SK-N-SH treated with all-trans-retinoic acid at 6 μM for 48 hours (cell line): ENCODE results near the gene SYTL3.
A peak's percentile ranks its signal among the peaks of the same experiment; 100 is the strongest.

Source experiments
- ATAC-seq: fragments of 200-7000 bp; cut with Tn5 transposase; 3 replicates; pipeline ENCODE4 v1.9.1; 2020; ENCODE audit warnings: mild to moderate bottlenecking, moderate library complexity
- ARNTL ChIP-seq: fragments of 450-650 bp; formaldehyde crosslinking; IDR thresholded peaks from 2 replicates; pipeline ENCODE4 v1.5.0; 2020; ENCODE audit warnings: low read depth, mild to moderate bottlenecking, moderate library complexity, borderline replicate concordance
- BACH2 ChIP-seq: fragments of 250-450 bp; sonication (Bioruptor Pico); IDR thresholded peaks from 2 replicates; pipeline ENCODE4 v1.9.0; 2021; ENCODE audit warnings: mild to moderate bottlenecking, borderline replicate concordance
- CSDC2 ChIP-seq: fragments of 250-450 bp; sonication (Bioruptor Pico); IDR thresholded peaks from 2 replicates; pipeline ENCODE4 v1.5.0; 2020; ENCODE audit warnings: mild to moderate bottlenecking, moderate library complexity
- ESRRG ChIP-seq: fragments of 250-450 bp; sonication (Bioruptor Pico); IDR thresholded peaks from 2 replicates; pipeline ENCODE4 v1.6.1; 2021; ENCODE audit warnings: mild to moderate bottlenecking
- GLIS3 ChIP-seq: fragments of 250-450 bp; sonication (Bioruptor Pico); IDR thresholded peaks from 2 replicates; pipeline ENCODE4 v1.5.0; 2020; ENCODE audit warnings: mild to moderate bottlenecking, moderate library complexity
- ISL1 ChIP-seq: fragments of 250-450 bp; sonication (Bioruptor Pico); IDR thresholded peaks from 2 replicates; pipeline ENCODE4 v2.1.2; 2022; ENCODE audit warnings: mild to moderate bottlenecking, moderate library complexity
- PPARA ChIP-seq: fragments of 250-450 bp; sonication (Bioruptor Pico); IDR thresholded peaks from 2 replicates; pipeline ENCODE4 v1.5.0; 2020; ENCODE audit warnings: mild to moderate bottlenecking, borderline replicate concordance
- RARB ChIP-seq: fragments of 250-450 bp; sonication (Bioruptor Pico); IDR thresholded peaks from 2 replicates; pipeline ENCODE4 v1.8.0; 2021; ENCODE audit warnings: mild to moderate bottlenecking, moderate library complexity
- SNAI2 ChIP-seq: fragments of 250-450 bp; sonication (Bioruptor Pico); IDR thresholded peaks from 2 replicates; pipeline ENCODE4 v1.5.0; 2020; ENCODE audit warnings: mild to moderate bottlenecking, moderate library complexity
- TCF4 ChIP-seq: fragments of 250-450 bp; sonication (Bioruptor Pico); IDR thresholded peaks from 2 replicates; pipeline ENCODE4 v1.8.0; 2021; ENCODE audit warnings: mild to moderate bottlenecking, moderate library complexity, borderline replicate concordance
- TOX ChIP-seq: fragments of 250-450 bp; sonication (Bioruptor Pico); IDR thresholded peaks from 2 replicates; pipeline ENCODE4 v1.8.0; 2021; ENCODE audit warnings: mild to moderate bottlenecking, moderate library complexity, borderline replicate concordance
- ZC3H10 ChIP-seq: fragments of 250-450 bp; sonication (Bioruptor Pico); IDR thresholded peaks from 2 replicates; pipeline ENCODE4 v1.5.1; 2021; ENCODE audit warnings: mild to moderate bottlenecking, moderate library complexity
- ZFP3 ChIP-seq: fragments of 250-450 bp; sonication (Bioruptor Pico); IDR thresholded peaks from 2 replicates; pipeline ENCODE4 v1.5.0; 2020; ENCODE audit warnings: mild to moderate bottlenecking, moderate library complexity
- ZFP30 ChIP-seq: fragments of 450-650 bp; formaldehyde crosslinking; IDR thresholded peaks from 2 replicates; pipeline ENCODE4 v1.5.0; 2022; ENCODE audit warnings: mild to moderate bottlenecking, moderate library complexity
- ZNF70 ChIP-seq: fragments of 450-650 bp; formaldehyde crosslinking; IDR thresholded peaks from 2 replicates; pipeline ENCODE4 v1.5.0; 2020; ENCODE audit warnings: mild to moderate bottlenecking, moderate library complexity
- ZNF8 ChIP-seq: fragments of 450-650 bp; formaldehyde crosslinking; IDR thresholded peaks from 2 replicates; pipeline ENCODE4 v1.5.0; 2020; ENCODE audit warnings: mild to moderate bottlenecking, moderate library complexity
- TF ChIP-seq, protein P1 (sequence below): fragments of 250-450 bp; sonication (Bioruptor Pico); IDR thresholded peaks from 2 replicates; pipeline ENCODE4 v1.8.0; 2020; ENCODE audit warnings: mild to moderate bottlenecking, moderate library complexity, borderline replicate concordance
- TF ChIP-seq, protein P2 (sequence below): fragments of 250-450 bp; sonication (Bioruptor Pico); IDR thresholded peaks from 2 replicates; pipeline ENCODE4 v1.5.1; 2021; ENCODE audit warnings: mild to moderate bottlenecking, moderate library complexity
- TF ChIP-seq, protein P3 (sequence below): fragments of 250-450 bp; sonication (Bioruptor Pico); IDR thresholded peaks from 2 replicates; pipeline ENCODE4 v1.5.1; 2020; ENCODE audit warnings: low read depth, mild to moderate bottlenecking, moderate library complexity
- TF ChIP-seq, protein P4 (sequence below): fragments of 250-450 bp; sonication (Bioruptor Pico); IDR thresholded peaks from 2 replicates; pipeline ENCODE4 v1.5.0; 2020; ENCODE audit warnings: mild to moderate bottlenecking, moderate library complexity

Gene SYTL3

DNA sequence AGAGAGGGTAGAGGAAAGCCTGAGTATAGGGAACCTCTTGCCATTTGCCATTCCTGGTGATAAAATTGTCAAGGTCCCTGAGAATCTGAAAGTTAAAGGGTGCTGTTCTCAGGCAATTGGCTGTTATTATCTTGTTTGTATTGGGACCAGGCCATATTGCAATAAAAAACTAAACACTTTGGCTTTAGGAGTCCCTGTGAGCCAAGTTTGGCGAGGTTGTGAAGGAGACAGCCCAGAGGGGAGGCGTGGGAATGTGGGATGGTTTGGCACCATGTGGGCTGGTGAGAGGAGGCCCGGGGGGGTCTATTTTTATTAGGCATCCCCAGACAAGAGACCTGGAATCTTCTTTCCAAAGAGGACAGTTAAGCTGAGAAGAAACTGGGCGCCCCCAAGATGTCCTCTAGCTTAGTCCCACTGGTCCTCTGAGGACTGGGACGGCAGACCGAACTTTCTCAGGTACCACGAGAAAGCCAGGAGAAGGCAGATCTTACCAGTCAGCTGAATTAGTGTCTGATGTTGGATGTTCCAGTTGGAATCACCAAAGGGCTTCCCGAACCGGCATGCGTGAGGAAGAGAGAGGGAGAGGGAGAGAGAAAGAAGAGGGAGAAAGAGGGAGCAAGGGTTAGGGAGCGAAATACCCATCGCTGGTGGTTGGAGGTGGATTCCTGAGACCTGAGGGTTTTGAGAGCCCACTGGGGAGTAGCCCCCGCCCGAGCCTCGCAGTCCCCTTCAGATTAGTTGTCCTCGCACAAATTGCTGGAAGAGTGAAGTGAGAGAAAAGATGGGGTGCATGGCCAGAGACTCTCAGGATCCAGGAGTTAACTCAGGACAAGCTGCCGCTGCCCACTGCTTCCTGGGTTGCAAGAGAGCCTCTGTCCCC lies 29.7 kb upstream of the SYTL3 start:
- TF ChIP-seq ESRRG (CRISPR knock-in tag) (no peak), PPARA (CRISPR knock-in tag) (no peak), SNAI2 (no peak), ARNTL (CRISPR knock-in tag) (no peak), ZFP3 (CRISPR knock-in tag) (no peak), BACH2 (CRISPR knock-in tag) (no peak), RARB (no peak), ZC3H10 (CRISPR knock-in tag) (no peak), ISL1 (no peak), GLIS3 (CRISPR knock-in tag) (no peak), ZNF70 (no peak), ZFP30 (no peak), ZNF8 (no peak)
- TF ChIP-seq, protein P1, sequence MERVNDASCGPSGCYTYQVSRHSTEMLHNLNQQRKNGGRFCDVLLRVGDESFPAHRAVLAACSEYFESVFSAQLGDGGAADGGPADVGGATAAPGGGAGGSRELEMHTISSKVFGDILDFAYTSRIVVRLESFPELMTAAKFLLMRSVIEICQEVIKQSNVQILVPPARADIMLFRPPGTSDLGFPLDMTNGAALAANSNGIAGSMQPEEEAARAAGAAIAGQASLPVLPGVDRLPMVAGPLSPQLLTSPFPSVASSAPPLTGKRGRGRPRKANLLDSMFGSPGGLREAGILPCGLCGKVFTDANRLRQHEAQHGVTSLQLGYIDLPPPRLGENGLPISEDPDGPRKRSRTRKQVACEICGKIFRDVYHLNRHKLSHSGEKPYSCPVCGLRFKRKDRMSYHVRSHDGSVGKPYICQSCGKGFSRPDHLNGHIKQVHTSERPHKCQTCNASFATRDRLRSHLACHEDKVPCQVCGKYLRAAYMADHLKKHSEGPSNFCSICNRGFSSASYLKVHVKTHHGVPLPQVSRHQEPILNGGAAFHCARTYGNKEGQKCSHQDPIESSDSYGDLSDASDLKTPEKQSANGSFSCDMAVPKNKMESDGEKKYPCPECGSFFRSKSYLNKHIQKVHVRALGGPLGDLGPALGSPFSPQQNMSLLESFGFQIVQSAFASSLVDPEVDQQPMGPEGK = no peak
- TF ChIP-seq, protein P2, sequence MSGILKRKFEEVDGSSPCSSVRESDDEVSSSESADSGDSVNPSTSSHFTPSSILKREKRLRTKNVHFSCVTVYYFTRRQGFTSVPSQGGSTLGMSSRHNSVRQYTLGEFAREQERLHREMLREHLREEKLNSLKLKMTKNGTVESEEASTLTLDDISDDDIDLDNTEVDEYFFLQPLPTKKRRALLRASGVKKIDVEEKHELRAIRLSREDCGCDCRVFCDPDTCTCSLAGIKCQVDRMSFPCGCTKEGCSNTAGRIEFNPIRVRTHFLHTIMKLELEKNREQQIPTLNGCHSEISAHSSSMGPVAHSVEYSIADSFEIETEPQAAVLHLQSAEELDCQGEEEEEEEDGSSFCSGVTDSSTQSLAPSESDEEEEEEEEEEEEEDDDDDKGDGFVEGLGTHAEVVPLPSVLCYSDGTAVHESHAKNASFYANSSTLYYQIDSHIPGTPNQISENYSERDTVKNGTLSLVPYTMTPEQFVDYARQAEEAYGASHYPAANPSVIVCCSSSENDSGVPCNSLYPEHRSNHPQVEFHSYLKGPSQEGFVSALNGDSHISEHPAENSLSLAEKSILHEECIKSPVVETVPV = no peak
- TF ChIP-seq, protein P3, sequence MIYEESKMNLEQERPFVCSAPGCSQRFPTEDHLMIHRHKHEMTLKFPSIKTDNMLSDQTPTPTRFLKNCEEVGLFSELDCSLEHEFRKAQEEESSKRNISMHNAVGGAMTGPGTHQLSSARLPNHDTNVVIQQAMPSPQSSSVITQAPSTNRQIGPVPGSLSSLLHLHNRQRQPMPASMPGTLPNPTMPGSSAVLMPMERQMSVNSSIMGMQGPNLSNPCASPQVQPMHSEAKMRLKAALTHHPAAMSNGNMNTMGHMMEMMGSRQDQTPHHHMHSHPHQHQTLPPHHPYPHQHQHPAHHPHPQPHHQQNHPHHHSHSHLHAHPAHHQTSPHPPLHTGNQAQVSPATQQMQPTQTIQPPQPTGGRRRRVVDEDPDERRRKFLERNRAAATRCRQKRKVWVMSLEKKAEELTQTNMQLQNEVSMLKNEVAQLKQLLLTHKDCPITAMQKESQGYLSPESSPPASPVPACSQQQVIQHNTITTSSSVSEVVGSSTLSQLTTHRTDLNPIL (CRISPR knock-in tag) = no peak
- TF ChIP-seq, all 23 proteins: peak for 0
- no peak for ATAC-seq

DNA sequence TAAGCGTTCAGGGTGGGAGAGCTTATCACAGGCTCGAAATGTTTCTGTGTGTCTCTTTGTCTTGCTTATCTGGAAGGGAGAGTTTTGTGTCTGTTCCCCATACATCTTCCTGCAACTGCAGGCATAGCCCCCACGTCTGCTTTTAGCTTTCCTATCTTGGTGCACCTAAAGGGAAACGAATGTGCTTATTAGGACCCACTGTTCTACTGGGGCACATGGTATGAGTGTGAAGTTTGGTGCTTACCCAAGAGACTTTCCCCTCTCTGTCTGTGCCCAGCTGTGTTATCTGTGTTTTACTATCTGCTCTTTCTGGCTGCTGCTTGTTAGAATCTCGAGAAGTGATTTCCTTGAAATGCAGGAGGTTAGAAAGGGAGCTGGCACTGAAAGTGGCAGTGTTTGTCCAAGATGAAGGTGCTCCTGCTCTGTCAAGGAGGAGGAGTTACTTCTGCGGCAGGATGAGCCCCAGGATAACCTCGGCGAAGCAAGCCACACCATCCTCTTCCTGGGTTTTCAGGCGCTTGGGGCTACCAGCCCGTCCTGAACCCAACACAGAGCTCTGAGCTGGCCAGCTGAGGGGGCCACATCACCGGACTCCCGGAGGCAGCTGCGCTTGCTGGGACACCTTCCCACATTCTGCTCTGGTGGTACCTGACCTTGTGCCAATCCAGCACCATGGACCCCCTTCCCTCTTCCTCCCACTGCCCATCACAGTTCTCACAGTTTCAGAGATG lies 28.7 kb upstream of the SYTL3 start:
- peak; percentile 43; the same call in 2 of the 3 replicates for ATAC-seq
- TF ChIP-seq, protein P3 (CRISPR knock-in tag) = no peak
- TF ChIP-seq, protein P1 = no peak
- TF ChIP-seq, protein P2 = no peak
- TF ChIP-seq ZFP30 (no peak), CSDC2 (CRISPR knock-in tag) (no peak), ESRRG (CRISPR knock-in tag) (no peak), TCF4 (no peak), ZFP3 (CRISPR knock-in tag) (no peak), PPARA (CRISPR knock-in tag) (no peak), TOX (CRISPR knock-in tag) (no peak), ARNTL (CRISPR knock-in tag) (no peak), ISL1 (no peak)
- TF ChIP-seq, protein P4, sequence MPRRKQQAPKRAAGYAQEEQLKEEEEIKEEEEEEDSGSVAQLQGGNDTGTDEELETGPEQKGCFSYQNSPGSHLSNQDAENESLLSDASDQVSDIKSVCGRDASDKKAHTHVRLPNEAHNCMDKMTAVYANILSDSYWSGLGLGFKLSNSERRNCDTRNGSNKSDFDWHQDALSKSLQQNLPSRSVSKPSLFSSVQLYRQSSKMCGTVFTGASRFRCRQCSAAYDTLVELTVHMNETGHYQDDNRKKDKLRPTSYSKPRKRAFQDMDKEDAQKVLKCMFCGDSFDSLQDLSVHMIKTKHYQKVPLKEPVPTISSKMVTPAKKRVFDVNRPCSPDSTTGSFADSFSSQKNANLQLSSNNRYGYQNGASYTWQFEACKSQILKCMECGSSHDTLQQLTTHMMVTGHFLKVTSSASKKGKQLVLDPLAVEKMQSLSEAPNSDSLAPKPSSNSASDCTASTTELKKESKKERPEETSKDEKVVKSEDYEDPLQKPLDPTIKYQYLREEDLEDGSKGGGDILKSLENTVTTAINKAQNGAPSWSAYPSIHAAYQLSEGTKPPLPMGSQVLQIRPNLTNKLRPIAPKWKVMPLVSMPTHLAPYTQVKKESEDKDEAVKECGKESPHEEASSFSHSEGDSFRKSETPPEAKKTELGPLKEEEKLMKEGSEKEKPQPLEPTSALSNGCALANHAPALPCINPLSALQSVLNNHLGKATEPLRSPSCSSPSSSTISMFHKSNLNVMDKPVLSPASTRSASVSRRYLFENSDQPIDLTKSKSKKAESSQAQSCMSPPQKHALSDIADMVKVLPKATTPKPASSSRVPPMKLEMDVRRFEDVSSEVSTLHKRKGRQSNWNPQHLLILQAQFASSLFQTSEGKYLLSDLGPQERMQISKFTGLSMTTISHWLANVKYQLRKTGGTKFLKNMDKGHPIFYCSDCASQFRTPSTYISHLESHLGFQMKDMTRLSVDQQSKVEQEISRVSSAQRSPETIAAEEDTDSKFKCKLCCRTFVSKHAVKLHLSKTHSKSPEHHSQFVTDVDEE = no peak
